Loucy (cell line): Measurements from ENCODE around the gene FOXK2.
"Not testable (repeated sequence)": the region's sequence is repeated elsewhere in the genome, so short reads cannot be mapped to it uniquely, and the experiment has no call there.

Experiments used
- H2AFZ ChIP-seq: fragments of 200-600 bp; sonication (generic); 2 replicates; pipeline ENCODE4 v1.6.0; 2016; ENCODE audit warnings: antibody characterized with exemption, mild to moderate bottlenecking, low read length, moderate library complexity
- H3F3A ChIP-seq: fragments of 200-600 bp; 2 replicates; pipeline ENCODE4 v1.6.0; 2016; ENCODE audit warnings: antibody characterized with exemption, low read depth, mild to moderate bottlenecking
- H3K27me3 ChIP-seq: fragments of 200-600 bp; sonication (generic); 2 replicates; pipeline ENCODE4 v1.6.1; 2014; ENCODE audit warnings: low read length, mild to moderate bottlenecking; ENCODE audit not compliant: insufficient read depth, poor library complexity, severe bottlenecking
- H3K36me3 ChIP-seq: fragments of 200-600 bp; sonication (generic); 2 replicates; pipeline ENCODE4 v1.6.1; 2016; ENCODE audit warnings: low read length; ENCODE audit not compliant: insufficient read depth
- H3K4me1 ChIP-seq: fragments of 200-600 bp; sonication (generic); 2 replicates; pipeline ENCODE4 v1.5.1; 2014; ENCODE audit warnings: low read length, mild to moderate bottlenecking; ENCODE audit not compliant: insufficient read depth, poor library complexity, severe bottlenecking
- H3K4me2 ChIP-seq: fragments of 200-600 bp; sonication (generic); 2 replicates; pipeline ENCODE4 v1.6.0; 2014; ENCODE audit warnings: antibody characterized with exemption, low read length, low read depth, mild to moderate bottlenecking; ENCODE audit not compliant: poor library complexity, severe bottlenecking
- H3K4me3 ChIP-seq: fragments of 200-600 bp; sonication (generic); 2 replicates; pipeline ENCODE4 v1.5.1; 2014; ENCODE audit warnings: low read length, mild to moderate bottlenecking, mixed read lengths; ENCODE audit not compliant: poor library complexity, severe bottlenecking
- H3K79me2 ChIP-seq: fragments of 200-600 bp; sonication (generic); 2 replicates; pipeline ENCODE4 v1.6.1; 2014; ENCODE audit warnings: low read length; ENCODE audit not compliant: insufficient read depth
- H3K9ac ChIP-seq: fragments of 200-600 bp; sonication (generic); 2 replicates; pipeline ENCODE4 v1.6.0; 2014; ENCODE audit warnings: mild to moderate bottlenecking, low read depth, low read length, moderate library complexity; ENCODE audit not compliant: poor library complexity, severe bottlenecking
- H3K9me2 ChIP-seq: fragments of 200-600 bp; sonication (generic); replicated peaks from 2 replicates; pipeline ENCODE4 v1.6.1; 2016; ENCODE audit warnings: low read depth, low read length, mixed read lengths
- H3K9me3 ChIP-seq: fragments of 200-600 bp; sonication (generic); 2 replicates; pipeline ENCODE4 v1.6.1; 2014; ENCODE audit warnings: mild to moderate bottlenecking, antibody characterized with exemption, low read length, low read depth; ENCODE audit not compliant: insufficient read depth
- H4K20me1 ChIP-seq: fragments of 200-600 bp; sonication (generic); 2 replicates; pipeline ENCODE4 v1.6.0; 2014; ENCODE audit warnings: antibody characterized with exemption, low read length, mild to moderate bottlenecking; ENCODE audit not compliant: insufficient read depth, poor library complexity, severe bottlenecking
- EZH2phosphoT487 ChIP-seq: fragments of 200-600 bp; IDR thresholded peaks from 2 replicates; pipeline ENCODE4 v1.6.1; 2018; ENCODE audit warnings: antibody characterized with exemption, mild to moderate bottlenecking, moderate library complexity, borderline replicate concordance
- TF ChIP-seq, protein P1 (sequence below): fragments of 200-600 bp; sonication (generic); conservative IDR thresholded peaks from 2 replicates; pipeline ENCODE4 v1.5.1; 2014; ENCODE audit warnings: mild to moderate bottlenecking, antibody characterized with exemption, low read length

FOXK2 gene

DNA sequence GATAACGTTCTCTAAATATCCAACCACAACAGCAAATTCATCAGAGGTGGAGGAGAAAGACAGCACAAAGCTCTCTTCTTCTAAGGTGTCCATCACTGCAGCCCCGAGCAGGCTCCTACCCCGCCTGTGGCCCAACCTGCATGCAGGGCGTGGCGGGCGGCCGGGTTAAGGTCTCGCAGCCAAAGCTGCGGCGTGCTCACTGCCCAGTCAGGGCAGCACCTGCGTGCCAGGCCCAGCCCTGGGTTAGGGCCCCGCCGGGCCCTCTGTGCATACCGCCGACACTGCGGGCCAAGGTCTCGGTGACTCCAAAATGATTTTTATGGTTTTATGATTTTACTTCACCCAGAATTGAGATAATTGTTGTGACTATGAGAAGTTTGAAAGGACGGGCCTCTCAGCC lies 57.8 kb downstream of the FOXK2 start:
- H3K27me3 ChIP-seq = no peaks in the 10 kb centered on the region
- no peak for TF ChIP-seq EZH2phosphoT487
- TF ChIP-seq, protein P1, sequence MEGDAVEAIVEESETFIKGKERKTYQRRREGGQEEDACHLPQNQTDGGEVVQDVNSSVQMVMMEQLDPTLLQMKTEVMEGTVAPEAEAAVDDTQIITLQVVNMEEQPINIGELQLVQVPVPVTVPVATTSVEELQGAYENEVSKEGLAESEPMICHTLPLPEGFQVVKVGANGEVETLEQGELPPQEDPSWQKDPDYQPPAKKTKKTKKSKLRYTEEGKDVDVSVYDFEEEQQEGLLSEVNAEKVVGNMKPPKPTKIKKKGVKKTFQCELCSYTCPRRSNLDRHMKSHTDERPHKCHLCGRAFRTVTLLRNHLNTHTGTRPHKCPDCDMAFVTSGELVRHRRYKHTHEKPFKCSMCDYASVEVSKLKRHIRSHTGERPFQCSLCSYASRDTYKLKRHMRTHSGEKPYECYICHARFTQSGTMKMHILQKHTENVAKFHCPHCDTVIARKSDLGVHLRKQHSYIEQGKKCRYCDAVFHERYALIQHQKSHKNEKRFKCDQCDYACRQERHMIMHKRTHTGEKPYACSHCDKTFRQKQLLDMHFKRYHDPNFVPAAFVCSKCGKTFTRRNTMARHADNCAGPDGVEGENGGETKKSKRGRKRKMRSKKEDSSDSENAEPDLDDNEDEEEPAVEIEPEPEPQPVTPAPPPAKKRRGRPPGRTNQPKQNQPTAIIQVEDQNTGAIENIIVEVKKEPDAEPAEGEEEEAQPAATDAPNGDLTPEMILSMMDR = no peak
- no peaks in the 10 kb centered on the region for H3K9me3 ChIP-seq
- peaks cover 64% of the 10 kb centered on the region; the same call in 1 of the 2 replicates for H3K36me3 ChIP-seq
- H3K4me3 ChIP-seq = no peak overlapping the region
- H3F3A ChIP-seq = no peaks in the 10 kb centered on the region
- no peaks in the 10 kb centered on the region for H3K4me1 ChIP-seq
- no peaks in the 10 kb centered on the region for H3K9me2 ChIP-seq
- no peak overlapping the region for H3K9ac ChIP-seq
- no peak overlapping the region for H3K4me2 ChIP-seq
- H4K20me1 ChIP-seq = no peaks in the 10 kb centered on the region
- peaks cover 9% of the 10 kb centered on the region; the same call in 1 of the 2 replicates for H3K79me2 ChIP-seq
- H2AFZ ChIP-seq = no peak overlapping the region

DNA sequence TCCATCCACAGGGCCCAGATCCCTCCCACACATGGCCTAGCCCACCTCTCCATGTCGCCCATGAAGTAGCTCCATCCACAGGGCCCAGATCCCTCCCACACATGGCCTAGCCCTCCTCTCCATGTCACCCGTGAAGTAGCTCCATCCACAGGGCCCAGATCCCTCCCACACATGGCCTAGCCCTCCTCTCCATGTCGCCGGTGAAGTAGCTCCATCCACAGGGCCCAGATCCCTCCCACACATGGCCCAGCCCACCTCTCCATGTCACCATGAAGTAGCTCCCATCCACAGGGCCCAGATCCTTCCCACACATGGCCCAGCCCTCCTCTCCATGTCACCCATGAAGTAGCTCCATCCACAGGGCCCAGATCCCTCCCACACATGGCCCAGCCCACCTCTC lies 60.4 kb downstream of the FOXK2 start:
- H3K79me2 ChIP-seq, H3K27me3 ChIP-seq, H4K20me1 ChIP-seq, H3K9ac ChIP-seq, H3K9me2 ChIP-seq, H3K4me3 ChIP-seq, H3K4me1 ChIP-seq, H3K9me3 ChIP-seq, H3F3A ChIP-seq, H3K4me2 ChIP-seq, H2AFZ ChIP-seq: not testable (repeated sequence)
- peaks cover 64% of the 10 kb centered on the region; the same call in 1 of the 2 replicates for H3K36me3 ChIP-seq

DNA sequence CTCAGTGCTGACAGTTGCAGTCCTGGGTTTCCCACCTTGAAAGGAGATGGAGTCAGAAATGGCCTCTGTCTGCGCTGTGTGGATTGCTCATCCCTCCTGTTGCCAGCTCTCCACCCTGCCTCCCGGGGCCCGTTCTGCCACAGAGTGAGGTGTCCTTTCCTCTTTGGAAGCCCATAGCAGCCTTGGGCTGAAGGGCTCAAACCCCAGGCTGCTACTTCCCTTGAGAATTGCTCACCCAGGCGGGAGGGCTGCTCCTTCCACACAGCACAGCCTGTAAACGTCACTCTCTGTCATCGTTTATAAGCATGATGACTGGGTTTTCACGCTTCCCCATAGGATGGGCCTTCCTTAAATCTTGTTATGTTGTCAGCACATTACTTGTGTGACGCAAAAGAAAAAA lies 62.7 kb downstream of the FOXK2 start:
- no peak for TF ChIP-seq EZH2phosphoT487
- TF ChIP-seq, protein P1 = no peak
- no peaks in the 10 kb centered on the region; the same call in 1 of the 2 replicates for H3K79me2 ChIP-seq
- peaks cover 5% of the 10 kb centered on the region; the same call in 1 of the 2 replicates for H3F3A ChIP-seq
- H2AFZ ChIP-seq = no peak overlapping the region
- no peak overlapping the region for H3K9ac ChIP-seq
- no peaks in the 10 kb centered on the region for H3K4me1 ChIP-seq
- no peaks in the 10 kb centered on the region for H3K9me3 ChIP-seq
- H3K36me3 ChIP-seq = peaks cover 64% of the 10 kb centered on the region
- no peaks in the 10 kb centered on the region for H3K27me3 ChIP-seq
- H3K9me2 ChIP-seq = no peaks in the 10 kb centered on the region
- H4K20me1 ChIP-seq = no peaks in the 10 kb centered on the region
- H3K4me2 ChIP-seq = no peak overlapping the region
- H3K4me3 ChIP-seq = no peak overlapping the region

DNA sequence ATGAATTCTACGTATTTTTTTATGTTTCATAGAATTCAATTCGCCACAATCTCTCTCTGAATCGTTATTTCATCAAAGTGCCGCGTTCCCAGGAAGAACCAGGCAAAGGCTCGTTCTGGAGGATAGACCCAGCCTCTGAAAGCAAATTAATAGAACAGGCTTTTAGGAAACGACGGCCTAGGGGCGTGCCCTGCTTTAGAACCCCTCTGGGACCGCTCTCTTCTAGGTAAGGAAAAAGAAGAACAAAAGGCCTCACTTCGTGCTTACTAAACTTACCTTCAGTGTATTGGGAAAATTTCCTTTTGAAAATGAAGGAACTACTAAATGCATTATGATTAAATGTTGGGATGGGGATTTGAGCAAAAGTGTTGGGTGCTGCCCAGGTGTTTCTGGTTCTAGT lies 63.2 kb downstream of the FOXK2 start:
- Histone ChIP-seq H4K20me1 (no peaks in the 10 kb centered on the region), H3K4me3 (no peak overlapping the region), H3K79me2 (no peaks in the 10 kb centered on the region; the same call in 1 of the 2 replicates), H3K9ac (no peak overlapping the region), H3K4me1 (no peaks in the 10 kb centered on the region), H3K36me3 (peaks cover 66% of the 10 kb centered on the region), H3K9me2 (no peaks in the 10 kb centered on the region), H3F3A (peaks cover 5% of the 10 kb centered on the region; the same call in 1 of the 2 replicates), H3K9me3 (no peaks in the 10 kb centered on the region), H3K4me2 (no peak overlapping the region), H3K27me3 (no peaks in the 10 kb centered on the region), H2AFZ (no peak overlapping the region)
- TF ChIP-seq, protein P1 = no peak
- TF ChIP-seq EZH2phosphoT487 = no peak
